Activated T-cell treated with anti-CD3 and anti-CD28 coated beads, Interleukin-2, amount 50 U/mL, for 24 hours (primary cell): ENCODE results near the gene BST2.

Experiments used
- DNase-seq: peaks from one replicate; pipeline ENCODE4 v3.0.0-alpha.2; 2020
- H3K27ac Mint-ChIP-seq: 2 replicates; pipeline ENCODE4 v1.8.0; 2020; ENCODE audit warnings: mild to moderate bottlenecking, mixed read lengths
- H3K27me3 Mint-ChIP-seq: 2 replicates; pipeline ENCODE4 v1.8.0; 2020; ENCODE audit warnings: mixed read lengths
- H3K36me3 Mint-ChIP-seq: 2 replicates; pipeline ENCODE4 v1.8.0; 2020; ENCODE audit warnings: low read depth, mixed read lengths
- H3K4me1 Mint-ChIP-seq: 2 replicates; pipeline ENCODE4 v1.8.0; 2020; ENCODE audit warnings: low read depth, mixed read lengths
- H3K4me3 Mint-ChIP-seq: 2 replicates; pipeline ENCODE4 v1.8.0; 2020; ENCODE audit warnings: mild to moderate bottlenecking, moderate library complexity, mixed read lengths
- H3K9me3 Mint-ChIP-seq: 2 replicates; pipeline ENCODE4 v1.8.0; 2020; ENCODE audit warnings: mixed read lengths

BST2 gene

GRCh38 chr19:17404621-17405249, 695 bp downstream of the BST2 start:
- peak; percentile 35 for DNase-seq
- no peaks in the 10 kb centered on the region for H3K27me3 Mint-ChIP-seq
- peaks cover 48% of the 10 kb centered on the region for H3K36me3 Mint-ChIP-seq
- H3K9me3 Mint-ChIP-seq, result no peaks in the 10 kb centered on the region
- peak overlapping the region; percentile 96 for H3K27ac Mint-ChIP-seq
- peak overlapping the region; percentile 81 for H3K4me3 Mint-ChIP-seq
- H3K4me1 Mint-ChIP-seq, result peaks cover 47% of the 10 kb centered on the region

- peaks cover 47% of the 10 kb centered on the region for H3K4me1 Mint-ChIP-seq
- DNase-seq, result peak; percentile 38
- H3K9me3 Mint-ChIP-seq, result no peaks in the 10 kb centered on the region
- H3K36me3 Mint-ChIP-seq, result peaks cover 48% of the 10 kb centered on the region
- no peaks in the 10 kb centered on the region for H3K27me3 Mint-ChIP-seq
- peak overlapping the region; percentile 81 for H3K4me3 Mint-ChIP-seq
- H3K27ac Mint-ChIP-seq, result peak overlapping the region; percentile 96
Measured at GRCh38 chr19:17404015-17404414, 1.4 kb downstream of the BST2 start.

GRCh38 chr19:17402982-17403855, 2.2 kb downstream of the BST2 start:
- H3K27ac Mint-ChIP-seq, result peak overlapping the region; percentile 69
- DNase-seq, result peak; percentile 67
- H3K9me3 Mint-ChIP-seq, result no peaks in the 10 kb centered on the region
- peaks cover 47% of the 10 kb centered on the region for H3K4me1 Mint-ChIP-seq
- no peaks in the 10 kb centered on the region for H3K27me3 Mint-ChIP-seq
- H3K4me3 Mint-ChIP-seq, result peak overlapping the region; percentile 81
- H3K36me3 Mint-ChIP-seq, result peaks cover 52% of the 10 kb centered on the region

GRCh38 chr19:17401628-17402027, 3.8 kb downstream of the BST2 start:
- DNase-seq, result no peak
- H3K4me1 Mint-ChIP-seq, result peaks cover 34% of the 10 kb centered on the region
- no peaks in the 10 kb centered on the region for H3K27me3 Mint-ChIP-seq
- H3K36me3 Mint-ChIP-seq, result peaks cover 52% of the 10 kb centered on the region
- H3K4me3 Mint-ChIP-seq, result no peak overlapping the region
- H3K9me3 Mint-ChIP-seq, result no peaks in the 10 kb centered on the region
- no peak overlapping the region for H3K27ac Mint-ChIP-seq

- no peak overlapping the region for H3K4me3 Mint-ChIP-seq
- DNase-seq, result no peak
- peaks cover 35% of the 10 kb centered on the region for H3K36me3 Mint-ChIP-seq
- H3K9me3 Mint-ChIP-seq, result no peaks in the 10 kb centered on the region
- H3K4me1 Mint-ChIP-seq, result peaks cover 19% of the 10 kb centered on the region
- no peaks in the 10 kb centered on the region for H3K27me3 Mint-ChIP-seq
- no peak overlapping the region for H3K27ac Mint-ChIP-seq
Measured at GRCh38 chr19:17398902-17399527, 6.4 kb downstream of the BST2 start.

GRCh38 chr19:17394891-17395415, 10.5 kb downstream of the BST2 start:
- peak overlapping the region; percentile 25 for H3K4me3 Mint-ChIP-seq
- no peaks in the 10 kb centered on the region for H3K9me3 Mint-ChIP-seq
- H3K4me1 Mint-ChIP-seq, result peaks cover 20% of the 10 kb centered on the region
- no peaks in the 10 kb centered on the region for H3K27me3 Mint-ChIP-seq
- peak; percentile 75 for DNase-seq
- H3K36me3 Mint-ChIP-seq, result peaks cover 13% of the 10 kb centered on the region
- H3K27ac Mint-ChIP-seq, result peak overlapping the region; percentile 67

- DNase-seq, result no peak
- Mint-ChIP-seq H3K27me3 (no peaks in the 10 kb centered on the region), H3K27ac (peak within 1 kb of the TSS; percentile 67), H3K9me3 (no peaks in the 10 kb centered on the region), H3K4me3 (peak within 1 kb of the TSS; percentile 25), H3K4me1 (peaks cover 20% of the 10 kb centered on the region), H3K36me3 (peaks cover 12% of the 10 kb centered on the region)
Measured at GRCh38 chr19:17393914-17394313, 11.5 kb downstream of the BST2 start, which contains the start of gene CCDC194. TSS of gene CCDC194 (minus strand) at chr19:17394196. CDS start at chr19:17394158, 38 bp downstream.

- no peaks in the 10 kb centered on the region for H3K9me3 Mint-ChIP-seq
- H3K4me3 Mint-ChIP-seq, result no peak overlapping the region
- H3K4me1 Mint-ChIP-seq, result peaks cover 20% of the 10 kb centered on the region
- H3K27me3 Mint-ChIP-seq, result no peaks in the 10 kb centered on the region
- H3K36me3 Mint-ChIP-seq, result peaks cover 9% of the 10 kb centered on the region
- H3K27ac Mint-ChIP-seq, result no peak overlapping the region
- DNase-seq, result no peak
Measured at GRCh38 chr19:17393002-17393401, 12.4 kb downstream of the BST2 start.

- Mint-ChIP-seq H3K27ac (no peak overlapping the region), H3K4me3 (peak overlapping the region; percentile 62), H3K4me1 (peaks cover 19% of the 10 kb centered on the region), H3K27me3 (no peaks in the 10 kb centered on the region), H3K36me3 (peaks cover 2% of the 10 kb centered on the region), H3K9me3 (no peaks in the 10 kb centered on the region)
- DNase-seq, result peak; percentile 42
Measured at GRCh38 chr19:17391371-17392151, 13.9 kb downstream of the BST2 start.

- no peaks in the 10 kb centered on the region for H3K9me3 Mint-ChIP-seq
- no peaks in the 10 kb centered on the region for H3K27me3 Mint-ChIP-seq
- peak overlapping the region; percentile 81 for H3K4me3 Mint-ChIP-seq
- H3K4me1 Mint-ChIP-seq, result peaks cover 19% of the 10 kb centered on the region
- DNase-seq, result peak; percentile 95
- H3K36me3 Mint-ChIP-seq, result peaks cover 2% of the 10 kb centered on the region
- H3K27ac Mint-ChIP-seq, result no peak overlapping the region
Measured at GRCh38 chr19:17390665-17391370, 14.6 kb downstream of the BST2 start.

- Mint-ChIP-seq H3K4me1 (peaks cover 15% of the 10 kb centered on the region), H3K36me3 (no peaks in the 10 kb centered on the region), H3K27ac (no peak overlapping the region), H3K9me3 (no peaks in the 10 kb centered on the region), H3K27me3 (no peaks in the 10 kb centered on the region), H3K4me3 (peak overlapping the region; percentile 81)
- DNase-seq, result no peak
Measured at GRCh38 chr19:17389957-17390664, 15.3 kb downstream of the BST2 start.

GRCh38 chr19:17389288-17389687, 16.1 kb downstream of the BST2 start:
- Mint-ChIP-seq H3K4me1 (peaks cover 12% of the 10 kb centered on the region), H3K27me3 (no peaks in the 10 kb centered on the region), H3K27ac (no peak overlapping the region), H3K36me3 (no peaks in the 10 kb centered on the region), H3K9me3 (no peaks in the 10 kb centered on the region), H3K4me3 (no peak overlapping the region)
- no peak for DNase-seq
